ENCODE data around the gene PCSK5.
"Not testable (repeated sequence)": the region's sequence is repeated elsewhere in the genome, so short reads cannot be mapped to it uniquely, and the experiment has no call there.

PCSK5 gene

GRCh38 chr9:75927356-75927755, 36.9 kb downstream of the PCSK5 start:
- no peak for DNase-seq

GRCh38 chr9:75930190-75930589, 39.7 kb downstream of the PCSK5 start:
- no peak for DNase-seq

- DNase-seq: no peak
Observed at GRCh38 chr9:75930730-75931321, 40.4 kb downstream of the PCSK5 start.

- no peak for DNase-seq
Observed at GRCh38 chr9:75933982-75934381, 43.5 kb downstream of the PCSK5 start.

GRCh38 chr9:75935591-75935990, 45.1 kb downstream of the PCSK5 start:
- no peak for DNase-seq

GRCh38 chr9:75937521-75938258, 47.2 kb downstream of the PCSK5 start:
- no peak for DNase-seq

- no peak for DNase-seq
Observed at GRCh38 chr9:75938946-75939345, 48.5 kb downstream of the PCSK5 start.

GRCh38 chr9:75939536-75940111, 49.2 kb downstream of the PCSK5 start:
- no peak for DNase-seq

GRCh38 chr9:75941066-75941465, 50.6 kb downstream of the PCSK5 start:
- no peak for DNase-seq

- no peak for DNase-seq
Observed at GRCh38 chr9:75941577-75942311, 51.3 kb downstream of the PCSK5 start.

- DNase-seq: no peak
Observed at GRCh38 chr9:75946766-75947165, 56.3 kb downstream of the PCSK5 start.

GRCh38 chr9:75947233-75947632, 56.8 kb downstream of the PCSK5 start:
- no peak for DNase-seq

GRCh38 chr9:75950998-75951397, 60.5 kb downstream of the PCSK5 start:
- no peak for DNase-seq

- no peak for DNase-seq
Observed at GRCh38 chr9:75953218-75953617, 62.7 kb downstream of the PCSK5 start.

- DNase-seq: no peak
Observed at GRCh38 chr9:75956161-75956560, 65.7 kb downstream of the PCSK5 start.

- no peak for DNase-seq
Observed at GRCh38 chr9:75957116-75957515, 66.6 kb downstream of the PCSK5 start.

GRCh38 chr9:75958226-75958625, 67.8 kb downstream of the PCSK5 start:
- no peak for DNase-seq

GRCh38 chr9:75960551-75960950, 70.1 kb downstream of the PCSK5 start:
- no peak for DNase-seq

- no peak for DNase-seq
Observed at GRCh38 chr9:75962013-75962661, 71.7 kb downstream of the PCSK5 start.

GRCh38 chr9:75962662-75963036, 72.2 kb downstream of the PCSK5 start:
- no peak for DNase-seq

GRCh38 chr9:75963321-75963720, 72.8 kb downstream of the PCSK5 start:
- DNase-seq: not testable (repeated sequence)

GRCh38 chr9:75964427-75964826, 74.0 kb downstream of the PCSK5 start:
- DNase-seq: no peak

- no peak for DNase-seq
Observed at GRCh38 chr9:75965231-75965630, 74.8 kb downstream of the PCSK5 start.
